MCF 10A (cell line): ENCODE measurements around the gene BHLHE41. TPM values are rescaled to one million over a fixed set of nuclear protein-coding genes. Genes with fewer than 3 reads are reported as not detected.

Experiments used
- BruUV-seq: library from RNA; stranded (reverse); fragments of 400-500 nt; replicated peaks from 2 replicates; lab custom pipeline; 2021; lab: Mats Ljungman, UMichigan
- CTCF ChIA-PET: fragments of 300-600 bp; sonication (Branson Sonifier 250); formaldehyde crosslinking; extraction: SDS; loops from one replicate; lab custom pipeline; 2021; ENCODE audit warnings: antibody characterized with exemption, inconsistent platforms; lab: Yijun Ruan, JAX
- POLR2A ChIA-PET: fragments of 300-600, 350-650 bp; sonication (Branson Sonifier 250); formaldehyde crosslinking; extraction: SDS; loops from one replicate; lab custom pipeline; 2020; ENCODE audit warnings: antibody characterized with exemption, inconsistent platforms; lab: Yijun Ruan, JAX
- DNase-seq: peaks from one replicate; pipeline ENCODE4 v3.0.0-alpha.2; 2018; ENCODE audit not compliant: unreplicated experiment
- H3K27ac Mint-ChIP-seq: one replicate; pipeline ENCODE4 v1.8.0; 2022; ENCODE audit warnings: mild to moderate bottlenecking, low read depth, mixed read lengths; ENCODE audit not compliant: unreplicated experiment
- H3K27me3 Mint-ChIP-seq: one replicate; pipeline ENCODE4 v1.8.0; 2022; ENCODE audit warnings: mixed read lengths; ENCODE audit not compliant: insufficient read depth, unreplicated experiment
- H3K36me3 Mint-ChIP-seq: one replicate; pipeline ENCODE4 v1.8.0; 2022; ENCODE audit warnings: mild to moderate bottlenecking, moderate library complexity, mixed read lengths; ENCODE audit not compliant: insufficient read depth, unreplicated experiment
- H3K4me1 Mint-ChIP-seq: one replicate; pipeline ENCODE4 v1.8.0; 2022; ENCODE audit warnings: mixed read lengths; ENCODE audit not compliant: insufficient read depth, unreplicated experiment
- H3K4me3 Mint-ChIP-seq: one replicate; pipeline ENCODE4 v1.8.0; 2022; ENCODE audit warnings: mild to moderate bottlenecking, moderate library complexity, mixed read lengths; ENCODE audit not compliant: unreplicated experiment
- H3K9me3 Mint-ChIP-seq: one replicate; pipeline ENCODE4 v1.8.0; 2022; ENCODE audit warnings: mixed read lengths; ENCODE audit not compliant: unreplicated experiment
- intact Hi-C: fragments of 100-400 bp; cut with micrococcal nuclease; formaldehyde crosslinking; loops from 2 replicates; pipeline ENCODE4 v1.14.1; 2022
- total RNA-seq: library from RNA; stranded (reverse); gene quantifications from 2 replicates; pipeline ENCODE4 v1.2.3, GENCODE V29; 2022
- TF ChIP-seq, protein P1 (sequence below): fragments of 200-600 bp; IDR thresholded peaks from one replicate; pipeline ENCODE4 v1.8.0; 2022; ENCODE audit warnings: antibody characterized with exemption, mild to moderate bottlenecking; ENCODE audit not compliant: unreplicated experiment

Gene BHLHE41
- total RNA-seq, 1 experiment from 2014 or later = 1.1 TPM

DNA sequence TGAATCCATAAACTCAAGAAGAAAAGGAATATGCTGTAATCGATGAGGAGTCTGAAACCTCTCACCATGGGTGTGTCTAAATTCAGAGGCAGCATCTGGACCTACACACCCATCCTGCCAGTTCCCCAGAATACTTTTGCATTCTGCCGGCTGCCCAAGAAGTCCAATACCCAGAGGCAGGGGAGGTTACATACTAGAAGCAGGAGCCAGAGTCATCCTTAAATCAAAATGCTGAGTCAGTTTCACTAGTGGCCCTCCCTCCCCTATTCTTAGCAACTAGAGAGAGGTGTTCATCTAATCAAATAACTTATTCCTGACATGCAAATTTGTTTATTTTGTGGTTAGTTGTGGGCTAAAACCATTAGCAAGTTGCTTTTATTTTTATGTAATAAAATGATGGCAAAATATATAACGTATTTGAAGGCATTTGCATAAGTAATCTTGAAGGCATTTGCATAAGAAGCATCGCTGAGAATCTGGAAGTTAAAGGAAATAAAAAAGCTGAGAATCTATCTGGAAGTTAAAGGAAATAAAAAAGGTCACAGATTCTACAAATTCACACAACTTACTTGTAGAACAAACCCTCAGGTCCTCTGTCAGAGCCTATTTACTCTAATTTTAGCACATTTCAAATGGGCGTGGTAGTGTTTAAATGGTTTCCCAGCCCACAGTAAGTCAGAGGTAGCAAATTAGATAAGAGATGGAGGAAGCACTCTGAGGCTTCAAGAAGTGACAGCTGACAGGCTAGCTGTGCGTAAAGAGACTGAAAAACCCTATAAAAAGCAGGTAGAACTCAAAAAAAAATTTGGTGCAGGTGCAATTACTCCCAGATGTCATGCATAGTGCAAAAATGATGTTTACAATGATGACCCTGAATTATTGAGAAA lies 7.8 kb downstream of the BHLHE41 start:
- no TSS peak for BruUV-seq
- no peak overlapping the region for H3K27ac Mint-ChIP-seq
- H3K9me3 Mint-ChIP-seq = no peaks in the 10 kb centered on the region
- intact Hi-C loops = loop anchor here (10.0 kb wide), 1 partner anchor 898 kb away; the partner anchor contains the start of gene TM7SF3
- H3K27me3 Mint-ChIP-seq = no peaks in the 10 kb centered on the region
- ChIA-PET POLR2A (interaction anchor here (1.2 kb wide), 1 partner anchor 129 kb away, joined by 5 read pairs; no protein-coding TSS in a partner anchor), CTCF (interaction anchor here (0.7 to 3.0 kb wide), 4 partner anchors 7 to 286 kb away, joined by 3 to 14 read pairs (median 4); no protein-coding TSS in a partner anchor)
- peaks cover 27% of the 10 kb centered on the region for H3K4me1 Mint-ChIP-seq
- no peak for DNase-seq
- H3K36me3 Mint-ChIP-seq = no peaks in the 10 kb centered on the region
- TF ChIP-seq, protein P1, sequence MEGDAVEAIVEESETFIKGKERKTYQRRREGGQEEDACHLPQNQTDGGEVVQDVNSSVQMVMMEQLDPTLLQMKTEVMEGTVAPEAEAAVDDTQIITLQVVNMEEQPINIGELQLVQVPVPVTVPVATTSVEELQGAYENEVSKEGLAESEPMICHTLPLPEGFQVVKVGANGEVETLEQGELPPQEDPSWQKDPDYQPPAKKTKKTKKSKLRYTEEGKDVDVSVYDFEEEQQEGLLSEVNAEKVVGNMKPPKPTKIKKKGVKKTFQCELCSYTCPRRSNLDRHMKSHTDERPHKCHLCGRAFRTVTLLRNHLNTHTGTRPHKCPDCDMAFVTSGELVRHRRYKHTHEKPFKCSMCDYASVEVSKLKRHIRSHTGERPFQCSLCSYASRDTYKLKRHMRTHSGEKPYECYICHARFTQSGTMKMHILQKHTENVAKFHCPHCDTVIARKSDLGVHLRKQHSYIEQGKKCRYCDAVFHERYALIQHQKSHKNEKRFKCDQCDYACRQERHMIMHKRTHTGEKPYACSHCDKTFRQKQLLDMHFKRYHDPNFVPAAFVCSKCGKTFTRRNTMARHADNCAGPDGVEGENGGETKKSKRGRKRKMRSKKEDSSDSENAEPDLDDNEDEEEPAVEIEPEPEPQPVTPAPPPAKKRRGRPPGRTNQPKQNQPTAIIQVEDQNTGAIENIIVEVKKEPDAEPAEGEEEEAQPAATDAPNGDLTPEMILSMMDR = no peak
- H3K4me3 Mint-ChIP-seq = no peak overlapping the region

GRCh38 chr12:26114720-26115401 lies 10.0 kb downstream of the BHLHE41 start:
- no peaks in the 10 kb centered on the region for H3K27me3 Mint-ChIP-seq
- POLR2A ChIA-PET = interaction anchor here (0.9 to 4.0 kb wide), 6 partner anchors 10 to 736 kb away, joined by 3 to 17 read pairs (median 3); partner anchors contain the start of gene BHLHE41
- TSS peak; percentile 21 for BruUV-seq
- peaks cover 27% of the 10 kb centered on the region for H3K4me1 Mint-ChIP-seq
- TF ChIP-seq, protein P1 = no peak
- CTCF ChIA-PET = interaction anchor here (0.5 to 3.0 kb wide), 9 partner anchors 12 to 731 kb away, joined by 3 to 14 read pairs (median 3); no protein-coding TSS in a partner anchor
- peak overlapping the region; percentile 72 for H3K4me3 Mint-ChIP-seq
- no peaks in the 10 kb centered on the region for H3K36me3 Mint-ChIP-seq
- H3K27ac Mint-ChIP-seq = peak overlapping the region; percentile 89
- DNase-seq = no peak
- H3K9me3 Mint-ChIP-seq = no peaks in the 10 kb centered on the region
- intact Hi-C loops = loop anchor here (2.0 to 10.0 kb wide), 3 partner anchors 18 to 900 kb away; partner anchors contain the start of gene TM7SF3

- peak overlapping the region; percentile 72 for H3K4me3 Mint-ChIP-seq
- DNase-seq = peak; percentile 84
- ChIA-PET CTCF (interaction anchor here (0.5 to 3.0 kb wide), 6 partner anchors 13 to 732 kb away, joined by 3 to 14 read pairs (median 3); no protein-coding TSS in a partner anchor), POLR2A (interaction anchor here (0.9 to 4.0 kb wide), 7 partner anchors 11 to 737 kb away, joined by 3 to 17 read pairs (median 3); partner anchors contain the start of gene BHLHE41)
- H3K9me3 Mint-ChIP-seq = no peaks in the 10 kb centered on the region
- BruUV-seq = TSS peak; percentile 87
- H3K36me3 Mint-ChIP-seq = no peaks in the 10 kb centered on the region
- H3K27me3 Mint-ChIP-seq = no peaks in the 10 kb centered on the region
- H3K27ac Mint-ChIP-seq = peak overlapping the region; percentile 89
- intact Hi-C loops = loop anchor here (2.0 to 10.0 kb wide), 3 partner anchors 17 to 901 kb away; partner anchors contain the start of gene TM7SF3
- TF ChIP-seq, protein P1 = no peak
- peaks cover 22% of the 10 kb centered on the region for H3K4me1 Mint-ChIP-seq
These were observed 10.8 kb downstream of the BHLHE41 start for GRCh38 chr12:26113853-26114719.
